ENCODE measurements around the gene VSTM1. TPM values are rescaled to one million over a fixed set of nuclear protein-coding genes. Genes with fewer than 3 reads are reported as not detected.

The VSTM1 gene
- polyA plus RNA-seq, 4 donors = 0.09 TPM; not detected in 3

- Histone ChIP-seq H3K4me1 (ENCODE audit: control insufficient read depth in 3 of 3, insufficient read depth in 2 of 3, low read depth in 1 of 3, low read length in 2 of 3) (no peaks in the 10 kb centered on the region), H3K9me3 (ENCODE audit: control insufficient read depth in 2 of 2, insufficient read depth in 1 of 2, low read depth in 1 of 2, low read length in 1 of 2) (no peaks in the 10 kb centered on the region), H3K4me3 (ENCODE audit: low read depth in 1 of 3, low read length in 3 of 3) (no peak overlapping the region), H3K27ac (ENCODE audit: low read depth in 1 of 3, low read length in 2 of 3) (no peak overlapping the region), H3K27me3 (ENCODE audit: control insufficient read depth in 3 of 3, insufficient read depth in 3 of 3, low read length in 3 of 3) (peaks cover 0 to 8% (median 0%) of the 10 kb centered on the region in 3 donors), H3K36me3 (ENCODE audit: control insufficient read depth in 3 of 3, insufficient read depth in 2 of 3, low read depth in 1 of 3, low read length in 3 of 3) (no peaks in the 10 kb centered on the region)
- FAIRE-seq (no peak), DNase-seq (no peak)
- 35 to 53% (median 51%) methylated on average over 31 to 36 of the region's 36 CpGs for WGBS, 3 donors
These were observed 52.0 kb downstream of the VSTM1 start for GRCh38 chr19:54011507-54012211.

- no peak for FAIRE-seq
- H3K27me3 ChIP-seq (ENCODE audit: control insufficient read depth in 3 of 3, insufficient read depth in 3 of 3, low read length in 3 of 3) = peaks cover 0 to 8% (median 0%) of the 10 kb centered on the region in 3 donors
- 87 to 93% (median 89%) methylated on average over 6 of the region's 6 CpGs for WGBS, 3 donors
- no peak overlapping the region for H3K27ac ChIP-seq (ENCODE audit: low read depth in 1 of 3, low read length in 2 of 3)
- H3K36me3 ChIP-seq (ENCODE audit: control insufficient read depth in 3 of 3, insufficient read depth in 2 of 3, low read depth in 1 of 3, low read length in 3 of 3) = no peaks in the 10 kb centered on the region
- DNase-seq = no peak
- H3K4me1 ChIP-seq (ENCODE audit: control insufficient read depth in 3 of 3, insufficient read depth in 2 of 3, low read depth in 1 of 3, low read length in 2 of 3) = no peaks in the 10 kb centered on the region
- no peak overlapping the region for H3K4me3 ChIP-seq (ENCODE audit: low read depth in 1 of 3, low read length in 3 of 3)
- H3K9me3 ChIP-seq (ENCODE audit: control insufficient read depth in 2 of 2, insufficient read depth in 1 of 2, low read depth in 1 of 2, low read length in 1 of 2) = no peaks in the 10 kb centered on the region
These were observed 53.2 kb downstream of the VSTM1 start for GRCh38 chr19:54010474-54010873.

GRCh38 chr19:54009440-54009839 lies 54.3 kb downstream of the VSTM1 start:
- H3K4me1 ChIP-seq (ENCODE audit: control insufficient read depth in 3 of 3, insufficient read depth in 2 of 3, low read depth in 1 of 3, low read length in 2 of 3) = no peaks in the 10 kb centered on the region
- no peak for FAIRE-seq
- H3K36me3 ChIP-seq (ENCODE audit: control insufficient read depth in 3 of 3, insufficient read depth in 2 of 3, low read depth in 1 of 3, low read length in 3 of 3) = no peaks in the 10 kb centered on the region
- 74 to 81% (median 78%) methylated on average over 7 to 8 of the region's 8 CpGs for WGBS, 3 donors
- H3K27ac ChIP-seq (ENCODE audit: low read depth in 1 of 3, low read length in 2 of 3) = no peak overlapping the region
- DNase-seq = no peak
- H3K27me3 ChIP-seq (ENCODE audit: control insufficient read depth in 3 of 3, insufficient read depth in 3 of 3, low read length in 3 of 3) = peaks cover 0 to 4% (median 0%) of the 10 kb centered on the region in 3 donors
- H3K9me3 ChIP-seq (ENCODE audit: control insufficient read depth in 2 of 2, insufficient read depth in 1 of 2, low read depth in 1 of 2, low read length in 1 of 2) = no peaks in the 10 kb centered on the region
- H3K4me3 ChIP-seq (ENCODE audit: low read depth in 1 of 3, low read length in 3 of 3) = no peak overlapping the region

GRCh38 chr19:54002495-54003315 lies 61.0 kb downstream of the VSTM1 start:
- 65 to 78% (median 67%) methylated on average over 10 of the region's 10 CpGs for WGBS, 3 donors
- H3K36me3 ChIP-seq (ENCODE audit: control insufficient read depth in 3 of 3, insufficient read depth in 2 of 3, low read depth in 1 of 3, low read length in 3 of 3) = no peaks in the 10 kb centered on the region
- FAIRE-seq = no peak
- H3K4me3 ChIP-seq (ENCODE audit: low read depth in 1 of 3, low read length in 3 of 3) = no peak overlapping the region
- H3K4me1 ChIP-seq (ENCODE audit: control insufficient read depth in 3 of 3, insufficient read depth in 2 of 3, low read depth in 1 of 3, low read length in 2 of 3) = no peaks in the 10 kb centered on the region
- no peak for DNase-seq
- H3K9me3 ChIP-seq (ENCODE audit: control insufficient read depth in 2 of 2, insufficient read depth in 1 of 2, low read depth in 1 of 2, low read length in 1 of 2) = no peaks in the 10 kb centered on the region
- H3K27ac ChIP-seq (ENCODE audit: low read depth in 1 of 3, low read length in 2 of 3) = no peak overlapping the region
- peaks cover 0 to 2% (median 0%) of the 10 kb centered on the region in 3 donors for H3K27me3 ChIP-seq (ENCODE audit: control insufficient read depth in 3 of 3, insufficient read depth in 3 of 3, low read length in 3 of 3)

- no peak for FAIRE-seq
- no peak overlapping the region for H3K27ac ChIP-seq (ENCODE audit: low read depth in 1 of 3, low read length in 2 of 3)
- WGBS, 3 donors = 72 to 76% (median 75%) methylated on average over 2 of the region's 2 CpGs
These were observed 62.2 kb downstream of the VSTM1 start for GRCh38 chr19:54001496-54001895.

GRCh38 chr19:53999694-54000093 lies 64.0 kb downstream of the VSTM1 start:
- Histone ChIP-seq H3K9me3 (ENCODE audit: control insufficient read depth in 2 of 2, insufficient read depth in 1 of 2, low read depth in 1 of 2, low read length in 1 of 2) (no peaks in the 10 kb centered on the region), H3K36me3 (ENCODE audit: control insufficient read depth in 3 of 3, insufficient read depth in 2 of 3, low read depth in 1 of 3, low read length in 3 of 3) (no peaks in the 10 kb centered on the region), H3K4me1 (ENCODE audit: control insufficient read depth in 3 of 3, insufficient read depth in 2 of 3, low read depth in 1 of 3, low read length in 2 of 3) (no peaks in the 10 kb centered on the region), H3K27ac (ENCODE audit: low read depth in 1 of 3, low read length in 2 of 3) (no peak overlapping the region), H3K27me3 (ENCODE audit: control insufficient read depth in 3 of 3, insufficient read depth in 3 of 3, low read length in 3 of 3) (peaks cover 0 to 9% (median 2%) of the 10 kb centered on the region in 3 donors), H3K4me3 (ENCODE audit: low read depth in 1 of 3, low read length in 3 of 3) (no peak overlapping the region)
- FAIRE-seq (no peak), DNase-seq (no peak)
- WGBS, 3 donors = 57 to 75% (median 72%) methylated on average over 5 of the region's 5 CpGs

More at GRCh38 chr19:54001496-54001895, 62.2 kb downstream of the VSTM1 start:
- no peak for DNase-seq
- no peaks in the 10 kb centered on the region for H3K36me3 ChIP-seq (ENCODE audit: control insufficient read depth in 3 of 3, insufficient read depth in 2 of 3, low read depth in 1 of 3, low read length in 3 of 3)
- H3K27me3 ChIP-seq (ENCODE audit: control insufficient read depth in 3 of 3, insufficient read depth in 3 of 3, low read length in 3 of 3) = peaks cover 0 to 2% (median 2%) of the 10 kb centered on the region in 3 donors
- H3K4me3 ChIP-seq (ENCODE audit: low read depth in 1 of 3, low read length in 3 of 3) = no peak overlapping the region
- no peaks in the 10 kb centered on the region for H3K9me3 ChIP-seq (ENCODE audit: control insufficient read depth in 2 of 2, insufficient read depth in 1 of 2, low read depth in 1 of 2, low read length in 1 of 2)
- H3K4me1 ChIP-seq (ENCODE audit: control insufficient read depth in 3 of 3, insufficient read depth in 2 of 3, low read depth in 1 of 3, low read length in 2 of 3) = no peaks in the 10 kb centered on the region

- no peak overlapping the region for H3K27ac ChIP-seq (ENCODE audit: low read depth in 1 of 3, low read length in 2 of 3)
- H3K4me1 ChIP-seq (ENCODE audit: control insufficient read depth in 3 of 3, insufficient read depth in 2 of 3, low read depth in 1 of 3, low read length in 2 of 3) = no peaks in the 10 kb centered on the region
- no peak overlapping the region for H3K4me3 ChIP-seq (ENCODE audit: low read depth in 1 of 3, low read length in 3 of 3)
- H3K36me3 ChIP-seq (ENCODE audit: control insufficient read depth in 3 of 3, insufficient read depth in 2 of 3, low read depth in 1 of 3, low read length in 3 of 3) = no peaks in the 10 kb centered on the region
- peaks cover 0 to 18% (median 10%) of the 10 kb centered on the region in 3 donors for H3K27me3 ChIP-seq (ENCODE audit: control insufficient read depth in 3 of 3, insufficient read depth in 3 of 3, low read length in 3 of 3)
- H3K9me3 ChIP-seq (ENCODE audit: control insufficient read depth in 2 of 2, insufficient read depth in 1 of 2, low read depth in 1 of 2, low read length in 1 of 2) = no peaks in the 10 kb centered on the region
- DNase-seq = no peak
- FAIRE-seq = no peak
- WGBS, 3 donors = 46 to 51% (median 46%) methylated on average over 7 of the region's 7 CpGs
These were observed 65.5 kb downstream of the VSTM1 start for GRCh38 chr19:53998223-53998622.

GRCh38 chr19:53994811-53995210 lies 68.9 kb downstream of the VSTM1 start:
- H3K27ac ChIP-seq (ENCODE audit: low read depth in 1 of 3, low read length in 2 of 3) = no peak overlapping the region
- no peaks in the 10 kb centered on the region for H3K4me1 ChIP-seq (ENCODE audit: control insufficient read depth in 3 of 3, insufficient read depth in 2 of 3, low read depth in 1 of 3, low read length in 2 of 3)
- no peak for DNase-seq
- no peaks in the 10 kb centered on the region for H3K36me3 ChIP-seq (ENCODE audit: control insufficient read depth in 3 of 3, insufficient read depth in 2 of 3, low read depth in 1 of 3, low read length in 3 of 3)
- no peaks in the 10 kb centered on the region for H3K9me3 ChIP-seq (ENCODE audit: control insufficient read depth in 2 of 2, insufficient read depth in 1 of 2, low read depth in 1 of 2, low read length in 1 of 2)
- peaks cover 0 to 28% (median 27%) of the 10 kb centered on the region in 3 donors for H3K27me3 ChIP-seq (ENCODE audit: control insufficient read depth in 3 of 3, insufficient read depth in 3 of 3, low read length in 3 of 3)
- WGBS, 3 donors = 73 to 84% (median 75%) methylated on average over 5 of the region's 5 CpGs
- no peak overlapping the region for H3K4me3 ChIP-seq (ENCODE audit: low read depth in 1 of 3, low read length in 3 of 3)
- FAIRE-seq = no peak

Data from small intestine (tissue), 7 donors.